TTC549 (cell line): Measurements from ENCODE around the gene AFAP1L1.
A peak's percentile ranks its signal among the peaks of the same experiment; 100 is the strongest.

Experiments used
- FAIRE-seq: peaks from 2 replicates; lab custom pipeline; 2012; peaks lifted over from hg19 to GRCh38; lab: Jason Lieb, UNC

The AFAP1L1 gene

DNA sequence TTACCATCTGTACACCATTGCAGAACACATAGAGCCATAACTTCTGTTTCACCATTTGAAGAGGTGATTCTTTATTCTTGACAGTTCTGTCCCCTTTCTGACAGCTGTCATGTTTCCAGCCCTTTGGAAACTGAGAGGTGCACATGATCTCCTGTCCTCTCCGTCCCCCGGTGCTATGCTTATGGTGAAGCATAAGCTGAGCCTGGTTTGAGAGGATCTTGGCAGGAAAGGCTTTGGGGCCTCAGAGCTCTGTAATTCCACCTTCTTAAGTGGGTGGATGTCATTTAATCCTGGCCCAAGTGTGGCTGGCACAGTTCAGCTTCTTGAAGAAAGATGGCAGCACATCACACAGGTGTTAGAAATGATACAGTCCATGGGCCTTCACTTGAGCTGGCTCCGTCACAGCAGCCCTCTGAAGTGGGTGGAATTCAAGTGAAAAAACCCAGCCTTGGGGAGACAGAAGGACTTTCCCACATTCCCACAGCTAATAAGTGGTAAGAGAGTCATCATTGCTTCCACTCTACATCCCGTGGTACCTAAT, 43.0 kb downstream of the AFAP1L1 start:
- FAIRE-seq, result no peak

DNA sequence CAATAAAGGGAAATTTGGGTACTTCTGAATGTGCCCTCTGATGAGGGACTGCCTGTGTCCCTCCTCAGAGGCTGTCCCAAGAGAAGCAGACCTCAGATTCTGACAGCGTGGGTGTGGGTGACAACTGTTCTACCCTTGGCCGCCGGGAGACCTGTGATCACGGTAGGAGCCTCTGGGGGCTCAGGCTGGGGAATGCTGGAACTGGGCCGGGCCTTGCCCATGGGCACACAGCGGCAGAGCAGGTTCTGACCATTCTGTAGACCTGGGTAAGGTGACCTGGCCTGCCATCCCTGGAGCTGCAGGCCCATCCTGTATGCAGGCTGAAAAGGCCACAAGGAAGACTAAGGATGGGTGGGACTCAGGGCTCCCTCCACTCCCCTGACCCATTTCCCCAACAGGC, 44.1 kb downstream of the AFAP1L1 start:
- FAIRE-seq, result no peak

DNA sequence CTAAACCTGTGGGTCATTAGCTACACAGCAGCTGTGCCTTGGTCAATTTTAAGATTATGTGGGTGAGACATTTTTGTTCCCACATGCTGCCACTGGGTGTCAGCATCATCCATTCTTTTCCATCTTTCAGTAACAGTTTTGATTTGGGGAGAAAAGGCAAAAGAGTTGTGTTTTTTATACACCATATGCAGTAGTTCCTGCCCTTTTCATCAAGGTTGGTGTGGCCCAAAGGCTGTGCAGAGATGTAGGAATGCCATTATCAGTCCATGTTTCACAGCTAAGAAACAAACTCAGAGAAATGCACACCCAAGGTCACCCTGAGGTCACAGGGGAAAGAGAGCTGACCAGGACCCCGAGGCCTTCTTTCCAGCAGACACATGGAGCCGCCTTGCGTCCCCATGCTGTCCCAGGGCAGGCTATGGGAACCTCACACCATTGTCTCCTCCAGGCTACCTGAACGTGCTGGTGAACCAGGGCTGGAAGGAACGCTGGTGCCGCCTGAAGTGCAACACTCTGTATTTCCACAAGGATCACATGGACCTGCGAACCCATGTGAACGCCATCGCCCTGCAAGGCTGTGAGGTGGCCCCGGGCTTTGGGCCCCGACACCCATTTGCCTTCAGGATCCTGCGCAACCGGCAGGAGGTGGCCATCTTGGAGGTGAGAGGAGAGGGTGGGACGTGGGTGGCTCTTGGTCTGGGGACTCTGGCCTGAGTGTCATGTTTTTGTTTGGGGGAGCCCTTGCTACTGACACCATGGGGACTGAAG, 45.8 kb downstream of the AFAP1L1 start:
- FAIRE-seq, result peak; percentile 88

DNA sequence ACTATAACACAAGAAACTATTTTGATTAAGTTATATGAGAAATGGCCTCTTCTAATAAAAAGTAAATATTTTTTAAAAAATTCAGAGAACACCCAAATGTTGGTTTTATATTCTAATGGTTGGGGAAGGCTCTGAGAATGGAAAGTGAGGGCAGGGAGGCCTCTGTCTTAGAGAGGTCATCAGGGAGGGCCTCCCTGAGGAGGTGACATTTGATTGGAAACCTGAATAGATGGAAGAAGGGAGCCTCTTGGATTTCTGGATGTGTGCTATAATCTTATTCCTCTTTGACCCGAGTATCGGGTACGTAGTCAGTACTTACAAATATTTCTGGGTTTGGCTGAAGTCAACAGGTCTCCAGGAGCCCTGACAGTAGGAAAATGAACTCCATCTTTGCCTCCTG, 47.5 kb downstream of the AFAP1L1 start:
- no peak for FAIRE-seq

DNA sequence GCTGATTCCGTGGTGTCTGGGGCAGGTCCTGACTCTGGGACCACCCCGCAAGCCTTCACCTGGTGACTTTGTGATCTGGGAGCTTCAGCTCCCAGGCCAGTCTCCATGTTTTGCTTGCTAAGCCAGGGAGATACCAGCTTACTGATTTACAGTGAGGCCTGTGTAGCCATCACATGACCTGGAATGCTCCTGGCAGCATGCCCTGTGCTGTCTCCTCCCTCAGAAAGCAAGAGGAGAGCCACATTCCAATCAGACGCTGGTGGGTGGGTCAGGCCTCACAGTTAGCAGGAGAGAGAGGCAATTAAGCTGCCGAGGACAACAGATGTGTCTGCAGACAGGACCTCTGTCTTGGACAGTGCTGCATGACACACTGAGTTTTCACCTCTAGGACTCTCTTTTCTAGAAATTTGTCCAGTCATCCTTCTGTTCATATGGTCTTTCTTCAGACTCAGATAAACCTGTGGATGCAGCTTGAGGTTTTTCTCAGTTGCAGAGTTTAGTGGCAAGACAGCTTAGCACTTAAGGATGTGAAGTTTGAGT, 49.2 kb downstream of the AFAP1L1 start:
- no peak for FAIRE-seq

DNA sequence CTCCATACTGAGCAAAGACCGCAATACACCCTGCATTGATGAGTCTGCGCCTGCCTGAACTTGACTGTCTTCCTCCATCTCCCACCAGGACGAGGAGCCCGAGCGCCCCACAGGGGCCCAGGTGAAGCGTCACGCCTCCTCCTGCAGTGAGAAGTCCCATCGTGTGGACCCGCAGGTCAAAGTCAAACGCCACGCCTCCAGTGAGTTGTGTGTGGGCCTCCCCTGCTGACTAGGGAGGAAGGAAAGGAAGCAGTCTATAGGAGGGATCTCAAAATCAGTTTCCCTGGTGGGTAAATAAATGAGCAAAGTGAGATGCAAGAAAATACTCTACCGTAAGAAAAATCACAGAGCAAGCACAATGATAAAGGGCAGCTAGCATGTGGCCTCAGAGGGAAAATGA, 50.9 kb downstream of the AFAP1L1 start:
- no peak for FAIRE-seq

DNA sequence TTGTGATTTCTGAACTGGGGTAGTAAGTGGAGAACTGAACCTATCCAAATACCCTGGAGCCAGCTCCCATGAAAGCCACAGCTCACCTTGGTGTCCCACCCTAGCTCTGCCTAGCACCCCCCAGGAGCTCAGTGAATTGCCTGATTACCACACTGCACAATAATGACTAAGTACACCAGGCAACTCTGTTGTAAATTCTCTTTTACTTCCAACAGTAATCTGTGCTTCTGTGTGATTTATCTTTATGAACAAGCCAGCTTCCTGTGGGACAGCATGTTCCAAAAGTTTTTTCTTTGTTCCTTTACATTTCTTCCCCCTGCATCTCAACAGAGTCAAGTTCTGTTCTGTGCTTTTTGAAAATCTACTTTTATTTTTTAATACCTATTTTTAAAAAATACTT, 51.6 kb downstream of the AFAP1L1 start:
- FAIRE-seq, result no peak

DNA sequence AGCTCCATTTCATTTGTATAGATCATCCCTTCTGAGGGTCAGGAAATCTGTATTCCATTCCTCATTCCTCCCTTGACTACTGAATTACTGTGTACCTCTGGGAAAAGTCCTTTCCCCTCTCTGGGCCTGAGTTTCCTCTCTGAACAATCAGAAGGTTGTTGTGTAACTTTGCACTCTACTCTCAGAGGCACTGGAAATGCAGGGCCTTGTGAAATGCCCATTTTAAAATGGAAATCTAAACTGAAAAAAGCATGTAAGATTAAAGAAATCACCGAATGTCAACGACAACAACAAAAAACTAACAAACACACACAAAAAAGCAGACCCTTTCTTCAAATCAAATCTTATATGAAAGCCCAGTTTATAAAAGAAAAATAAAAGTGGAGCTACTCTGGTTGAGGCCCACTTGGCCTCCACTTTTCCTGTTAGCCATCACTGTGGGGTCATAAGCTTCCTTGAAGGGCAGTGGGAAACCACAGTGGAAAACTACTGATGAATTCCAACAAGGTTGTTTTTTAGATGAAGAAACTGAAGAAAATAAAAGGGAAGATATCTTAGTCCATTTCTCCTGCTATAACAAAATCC, 52.1 kb downstream of the AFAP1L1 start:
- FAIRE-seq, result no peak

DNA sequence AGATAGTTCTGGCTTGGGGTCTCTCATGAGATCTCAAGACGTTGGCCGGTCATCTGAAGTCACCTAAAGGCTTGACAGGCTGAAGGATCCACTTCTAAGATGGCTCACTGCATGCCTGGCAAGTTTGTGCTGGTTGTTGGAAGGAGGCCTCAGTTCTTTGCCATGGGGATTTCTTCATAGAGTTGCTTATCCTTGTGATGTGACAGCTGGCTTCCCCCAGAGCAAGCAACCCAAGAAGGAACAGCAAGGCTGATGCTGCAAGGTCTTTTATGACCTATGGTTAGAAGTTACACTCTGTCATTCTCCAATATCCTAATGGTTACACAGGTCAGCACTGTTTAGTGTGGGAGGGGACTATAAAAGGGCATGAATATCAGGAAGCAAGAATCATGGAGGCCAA, 53.0 kb downstream of the AFAP1L1 start:
- no peak for FAIRE-seq

DNA sequence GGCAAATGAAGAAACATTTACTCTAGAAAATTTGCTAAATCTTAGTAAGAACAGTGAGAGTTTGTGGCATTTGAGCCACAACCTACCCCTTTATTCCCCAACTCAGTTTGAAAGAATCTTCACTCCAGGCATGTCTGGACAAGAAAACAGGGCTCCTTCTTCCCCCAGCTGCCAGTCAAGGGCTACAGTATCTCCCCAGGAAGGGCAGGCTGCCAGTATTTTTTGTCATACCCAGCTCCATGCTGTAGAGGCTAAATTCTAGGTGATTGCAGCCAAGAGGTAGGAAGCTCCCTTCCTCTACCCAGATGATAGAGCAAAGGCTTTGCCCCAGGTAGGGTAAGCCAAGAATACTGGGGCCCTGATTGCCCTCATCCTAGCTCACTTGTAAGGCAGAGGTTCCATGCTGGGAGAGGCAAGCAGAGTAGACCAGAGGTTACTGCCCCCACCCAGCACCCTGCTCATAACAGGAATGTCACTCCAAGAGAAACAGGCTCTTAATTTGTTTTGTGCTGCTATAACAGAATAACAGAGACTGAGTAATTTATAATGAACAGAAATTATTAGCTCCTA, 53.6 kb downstream of the AFAP1L1 start:
- FAIRE-seq, result no peak

DNA sequence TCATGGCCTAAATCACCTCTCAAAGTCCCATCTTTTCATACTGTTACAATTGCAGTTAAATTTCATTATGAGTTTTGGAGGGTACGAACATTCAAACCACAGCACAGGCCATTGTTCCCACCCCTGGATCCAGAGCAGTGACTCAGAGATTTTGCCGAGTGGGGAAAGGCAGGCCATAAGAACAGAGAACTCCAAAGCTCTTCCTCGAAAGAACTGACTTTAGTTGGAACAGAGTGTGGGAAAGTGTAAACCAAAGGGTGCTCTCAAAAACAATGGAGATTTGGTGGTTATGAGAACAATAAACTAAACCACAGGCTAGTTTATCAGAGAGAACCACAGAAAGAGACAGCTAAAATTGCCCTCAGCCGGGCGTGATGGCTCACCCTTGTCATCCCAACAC, 54.2 kb downstream of the AFAP1L1 start:
- no peak for FAIRE-seq

DNA sequence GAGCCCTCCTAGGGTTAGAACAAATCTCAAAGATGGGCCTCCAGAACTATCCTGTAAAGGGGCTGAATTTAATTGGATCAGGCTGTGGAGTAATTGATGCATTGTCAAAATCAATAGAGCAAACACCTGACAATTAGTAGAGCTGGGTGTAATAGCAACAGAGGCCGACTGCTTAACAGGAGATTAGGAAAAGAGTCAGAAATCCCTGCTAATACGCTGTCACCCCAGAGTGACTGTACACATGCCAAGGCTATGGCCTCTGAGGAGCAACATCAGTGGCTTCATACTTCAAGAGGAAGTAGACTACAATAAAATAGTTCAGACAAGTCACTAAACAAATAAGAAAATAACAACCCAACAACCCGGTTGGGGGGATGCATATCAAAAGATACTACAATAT, 55.0 kb downstream of the AFAP1L1 start:
- no peak for FAIRE-seq

DNA sequence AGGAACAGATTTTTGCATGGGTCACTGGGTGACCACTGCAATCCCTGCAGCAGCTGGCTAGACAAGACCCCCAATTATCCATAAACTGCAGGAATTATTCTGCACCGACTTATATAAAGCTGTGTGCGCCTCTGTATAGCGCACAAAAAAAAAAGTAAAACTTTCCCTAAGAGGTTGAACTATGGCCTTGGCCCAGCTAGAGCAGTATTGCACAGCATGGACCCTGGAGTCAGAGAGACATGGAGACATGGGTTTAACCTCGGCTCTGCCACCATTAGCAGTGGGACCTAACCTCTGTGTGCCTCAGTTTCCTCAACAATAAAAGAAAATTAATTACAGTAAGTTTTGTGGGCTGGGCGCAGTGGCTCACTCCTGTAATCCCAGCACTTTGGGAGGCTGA, 56.5 kb downstream of the AFAP1L1 start:
- FAIRE-seq, result no peak

DNA sequence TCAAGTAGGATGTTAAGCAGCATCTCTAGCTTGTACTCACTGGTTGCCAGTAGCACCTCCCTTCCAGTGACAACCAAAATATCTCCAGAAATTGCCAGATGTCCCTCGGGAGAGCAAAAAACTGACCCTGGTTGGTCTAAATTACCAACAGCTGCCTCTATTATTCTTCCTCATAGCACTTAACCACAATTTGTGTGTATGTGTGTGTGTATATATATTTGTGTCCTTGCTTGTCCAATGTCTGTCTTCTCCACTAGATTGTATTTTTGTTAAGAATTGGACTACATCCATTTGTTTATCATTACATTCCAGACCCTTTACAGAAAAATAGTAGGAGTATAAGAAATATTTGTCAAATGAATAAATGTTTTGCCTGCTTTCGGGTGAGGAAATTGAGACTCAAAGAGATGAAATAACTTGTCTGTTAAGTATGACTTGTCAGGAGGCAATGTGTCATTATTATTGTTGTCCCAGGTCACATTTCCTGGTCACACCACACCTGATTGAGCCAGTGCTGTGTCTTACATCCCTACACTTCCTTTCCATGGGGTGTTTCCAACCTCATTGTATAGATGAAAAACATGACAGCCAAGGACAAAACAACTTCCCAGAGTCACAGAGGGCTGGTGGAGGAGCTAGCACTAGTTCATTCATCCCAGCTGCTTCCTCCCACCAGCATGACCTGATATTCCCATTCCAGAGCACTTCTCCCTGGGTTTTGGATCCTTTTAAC, 62.2 kb downstream of the AFAP1L1 start:
- FAIRE-seq, result no peak

DNA sequence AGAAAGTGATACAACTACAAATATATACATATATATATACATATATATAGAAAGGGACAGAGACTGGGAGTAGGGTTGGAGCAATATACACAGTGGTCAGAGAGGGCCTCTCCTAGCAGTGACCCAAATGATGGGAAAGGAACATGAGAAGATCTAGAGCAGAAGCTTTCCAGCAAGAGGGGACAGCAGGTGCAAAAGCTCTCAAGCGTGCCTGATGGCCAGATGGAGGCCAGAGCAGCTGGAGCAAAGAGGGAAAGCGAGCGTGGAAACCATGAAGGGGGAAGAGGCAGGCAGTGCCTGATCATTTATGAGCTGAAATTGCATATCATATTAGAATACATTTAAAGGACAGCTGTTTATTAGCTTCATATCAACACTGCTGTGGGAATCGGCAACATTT, 66.1 kb downstream of the AFAP1L1 start:
- no peak for FAIRE-seq

DNA sequence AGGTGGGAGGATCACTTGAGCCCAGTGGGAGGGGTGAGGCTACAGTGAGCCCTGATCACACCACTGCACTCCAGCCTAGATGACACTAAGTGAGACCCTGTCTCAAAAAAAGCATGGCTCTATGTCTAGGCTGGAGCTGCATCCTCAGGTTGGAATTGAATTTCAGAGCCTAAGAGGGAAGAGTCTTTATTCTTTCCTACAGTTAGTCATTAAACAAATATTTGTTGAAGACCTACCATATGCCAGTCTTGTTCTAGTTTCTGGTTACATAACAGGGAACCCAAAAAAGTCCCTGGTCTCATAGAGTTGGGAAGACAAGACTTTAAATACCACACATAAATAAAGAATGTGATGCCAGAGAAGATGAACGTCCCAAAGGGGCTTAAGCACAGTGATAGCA, 66.7 kb downstream of the AFAP1L1 start:
- no peak for FAIRE-seq

DNA sequence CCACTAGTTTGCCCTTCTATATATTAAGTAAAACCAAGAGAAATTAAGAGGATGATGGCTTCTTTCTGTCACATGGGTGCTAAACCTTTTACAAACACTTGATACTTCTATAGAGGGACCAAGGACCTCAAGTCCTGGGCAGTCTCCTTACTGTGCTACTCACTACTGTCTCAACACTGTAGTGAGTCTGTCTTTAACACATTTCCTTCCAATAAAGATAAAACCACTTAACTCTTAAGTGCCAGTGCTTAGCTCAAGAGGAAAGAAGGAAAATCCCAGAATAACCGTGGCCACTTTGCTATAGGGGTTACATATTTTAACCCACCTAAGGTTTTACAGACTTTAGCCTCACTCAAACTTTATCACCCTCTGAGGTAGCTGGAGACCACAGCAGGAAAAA, 69.3 kb downstream of the AFAP1L1 start:
- no peak for FAIRE-seq

DNA sequence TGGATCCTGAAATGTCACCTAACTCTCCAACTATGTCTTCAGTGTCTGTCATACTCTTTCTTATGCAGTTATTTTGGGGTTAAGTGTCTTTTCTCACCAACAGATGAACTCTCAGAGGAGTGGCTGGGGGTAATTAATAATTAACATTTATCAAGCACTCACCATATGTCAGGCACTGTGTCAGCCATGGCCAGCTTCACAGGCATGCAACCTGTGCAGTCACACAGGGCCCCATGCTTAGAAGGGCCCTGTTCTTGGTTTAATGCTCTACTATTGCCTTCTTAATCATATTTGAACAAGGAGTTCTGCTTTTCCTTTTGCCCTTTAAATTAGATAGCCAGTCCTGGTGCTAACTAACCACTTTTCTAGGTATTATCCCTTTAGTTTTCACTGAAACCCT, 70.2 kb downstream of the AFAP1L1 start:
- no peak for FAIRE-seq

DNA sequence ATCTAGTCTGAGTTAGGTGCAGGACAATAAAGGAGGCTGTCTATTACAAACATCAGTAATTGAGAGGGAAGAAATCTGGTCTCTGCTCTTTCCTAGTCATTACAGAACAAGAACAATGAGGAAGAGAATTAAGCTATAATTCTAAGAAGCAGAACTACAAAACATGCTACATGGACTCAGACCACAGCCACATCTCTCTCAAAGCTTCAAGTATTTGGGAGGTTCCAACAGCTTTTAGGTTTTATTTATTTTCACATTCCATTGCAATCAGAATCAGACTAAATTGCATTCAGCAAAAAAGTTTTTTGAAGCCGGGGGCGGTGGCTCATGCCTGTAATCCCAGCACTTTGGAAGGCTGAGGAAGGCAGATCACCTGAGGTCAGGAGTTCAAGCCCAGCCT, 72.5 kb downstream of the AFAP1L1 start:
- FAIRE-seq, result no peak

DNA sequence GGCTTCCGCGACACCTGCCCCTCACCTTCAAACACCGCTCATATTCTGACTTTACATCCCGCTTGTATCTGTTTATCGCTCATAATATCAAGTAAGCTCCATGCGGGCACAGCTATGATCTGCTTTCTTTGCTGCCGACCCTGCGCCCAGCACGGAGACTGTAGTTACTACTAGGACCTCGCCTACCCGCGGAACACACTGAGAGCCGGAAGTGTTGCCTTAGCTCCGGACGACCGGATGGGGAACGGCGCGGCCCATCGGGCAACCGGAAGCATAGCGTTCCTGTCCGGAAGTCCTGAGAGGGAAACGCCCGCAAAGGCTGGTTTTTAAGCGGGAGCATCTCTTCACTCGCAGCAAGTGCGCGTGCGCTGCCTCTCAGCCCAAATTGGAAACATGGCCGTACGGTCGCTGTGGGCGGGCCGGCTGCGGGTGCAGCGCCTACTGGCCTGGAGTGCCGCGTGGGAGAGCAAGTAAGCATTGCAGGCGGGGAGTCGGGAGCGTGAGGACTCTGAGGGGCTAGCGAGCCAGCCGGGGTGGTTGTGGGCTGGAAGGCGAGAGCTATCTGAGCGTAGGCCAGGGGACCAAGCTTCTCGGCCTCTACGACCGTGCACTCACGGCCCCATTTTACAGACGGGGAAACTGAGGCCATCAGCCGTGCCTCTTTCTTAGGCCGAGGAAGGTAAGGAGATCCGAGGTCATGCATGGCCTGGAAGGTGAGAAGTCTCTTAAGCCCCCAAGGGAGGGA, 73.7 kb downstream of the AFAP1L1 start, which contains the start of gene GRPEL2:
Gene GRPEL2, plus strand, starts transcription at position 353 of the 745 bp plus-strand sequence. Its CDS starts 41 bp downstream, at position 394.
- FAIRE-seq, result peak; percentile 64

DNA sequence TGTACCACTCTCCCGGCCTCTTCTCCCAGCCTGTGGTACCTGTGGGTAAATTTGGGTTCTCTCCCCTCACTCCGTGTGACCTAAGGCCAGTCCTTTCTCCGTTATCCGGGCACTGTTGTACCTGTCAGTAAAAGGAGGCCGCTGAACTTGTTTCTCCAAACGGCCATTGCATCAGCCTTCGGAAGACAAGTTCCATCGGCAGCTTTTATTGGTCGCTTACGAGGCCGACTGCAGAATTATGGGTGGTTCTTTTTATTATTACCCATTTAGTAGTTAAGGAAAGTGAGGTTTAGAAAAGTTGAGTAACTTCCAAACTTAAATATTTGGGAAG, 74.2 kb downstream of the AFAP1L1 start:
- FAIRE-seq, result no peak

DNA sequence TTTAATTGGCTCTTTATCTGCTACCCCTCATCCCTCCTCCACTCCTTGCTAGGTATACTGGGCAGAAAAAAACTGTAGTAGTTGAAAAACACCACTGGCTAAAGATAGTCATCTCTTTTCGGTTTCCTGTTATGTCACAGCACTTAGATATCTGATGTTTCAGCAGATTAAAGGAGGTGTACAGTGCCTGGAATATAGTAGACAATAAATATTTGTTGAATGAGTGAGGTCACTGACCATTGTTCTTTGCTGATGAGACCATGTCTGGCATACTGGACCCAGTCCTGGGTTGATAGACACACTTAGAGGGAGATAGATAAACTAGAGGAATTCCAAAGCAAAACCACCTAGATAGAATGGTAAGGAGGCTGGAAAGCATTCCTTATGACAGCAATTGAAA, 76.9 kb downstream of the AFAP1L1 start:
- FAIRE-seq, result no peak
